ENCODE results near the gene CCL18. TPM values are rescaled to one million over a fixed set of nuclear protein-coding genes. Genes with fewer than 3 reads are reported as not detected.
A peak's percentile ranks its signal among the peaks of the same experiment; 100 is the strongest.
"Not testable (repeated sequence)": the region's sequence is repeated elsewhere in the genome, so short reads cannot be mapped to it uniquely, and the experiment has no call there.

The CCL18 gene, protein sequence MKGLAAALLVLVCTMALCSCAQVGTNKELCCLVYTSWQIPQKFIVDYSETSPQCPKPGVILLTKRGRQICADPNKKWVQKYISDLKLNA
- polyA plus RNA-seq, result not detected

GRCh38 chr17:36063786-36064541 is at the start of gene CCL18:
Gene CCL18, plus strand, starts transcription at chr17:36064272. Its CDS starts 71 bp downstream, at chr17:36064343.
- H3K27me3 Mint-ChIP-seq, result peaks cover 7% of the 10 kb centered on the region
- H3K4me3 Mint-ChIP-seq, result no peak within 1 kb of the TSS
- peaks cover 0 to 3% (median 0%) of the 10 kb centered on the region in 3 donors for H3K4me1 Mint-ChIP-seq
- no peaks in the 10 kb centered on the region for H3K9me3 Mint-ChIP-seq
- H3K27ac Mint-ChIP-seq, result no peak within 1 kb of the TSS
- no peaks in the 10 kb centered on the region for H3K36me3 Mint-ChIP-seq

- Mint-ChIP-seq H3K9me3 (peaks cover 0 to 4% (median 0%) of the 10 kb centered on the region in 3 donors), H3K4me3 (no peak overlapping the region), H3K27ac (no peak overlapping the region), H3K36me3 (peaks cover 3% of the 10 kb centered on the region), H3K4me1 (peaks cover 5 to 13% (median 6%) of the 10 kb centered on the region in 3 donors), H3K27me3 (peaks cover 13% of the 10 kb centered on the region)
Observed at GRCh38 chr17:36014946-36015345, 49.1 kb upstream of the CCL18 start.

GRCh38 chr17:36015895-36016294 is 48.2 kb upstream of the CCL18 start:
- not testable (repeated sequence) for H3K27ac Mint-ChIP-seq, H3K4me3 Mint-ChIP-seq, H3K36me3 Mint-ChIP-seq, H3K9me3 Mint-ChIP-seq
- Mint-ChIP-seq H3K27me3 (peaks cover 18% of the 10 kb centered on the region), H3K4me1 (peaks cover 5 to 16% (median 6%) of the 10 kb centered on the region in 3 donors)

- H3K27ac Mint-ChIP-seq, result no peak overlapping the region
- H3K36me3 Mint-ChIP-seq, result no peaks in the 10 kb centered on the region
- H3K4me1 Mint-ChIP-seq, result peaks cover 5 to 16% (median 6%) of the 10 kb centered on the region in 3 donors
- H3K27me3 Mint-ChIP-seq, result peaks cover 11% of the 10 kb centered on the region
- no peak overlapping the region for H3K4me3 Mint-ChIP-seq
- H3K9me3 Mint-ChIP-seq, result no peaks in the 10 kb centered on the region
Observed at GRCh38 chr17:36016555-36016954, 47.5 kb upstream of the CCL18 start.

DNA sequence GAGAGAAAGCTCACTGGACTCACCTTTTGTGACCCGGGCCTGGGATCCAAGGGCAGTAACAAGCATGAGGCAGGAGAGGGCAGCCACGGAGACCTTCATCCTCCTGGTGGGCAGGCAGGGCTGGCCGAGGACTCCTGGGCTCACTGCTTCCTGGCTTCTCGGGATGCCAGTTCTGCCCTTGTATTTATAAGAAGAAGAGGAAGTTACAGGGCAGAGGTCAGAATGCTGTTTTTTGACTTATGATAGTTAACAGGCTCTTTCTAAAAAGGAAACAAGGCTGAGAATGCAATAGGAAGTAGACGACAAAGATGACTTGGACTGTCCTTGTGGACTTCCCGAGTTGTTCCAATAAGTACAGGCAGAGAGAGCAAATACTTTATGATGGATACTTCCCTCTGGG is 46.3 kb upstream of the CCL18 start, which contains the start of gene CCL23:
TSS of gene CCL23 (minus strand) at position 174 of the 400 bp plus-strand sequence. CDS start at position 99, 75 bp downstream.
- Mint-ChIP-seq H3K36me3 (no peaks in the 10 kb centered on the region), H3K27ac (no peak within 1 kb of the TSS), H3K4me1 (peaks cover 5 to 16% (median 6%) of the 10 kb centered on the region in 3 donors), H3K27me3 (peaks cover 7% of the 10 kb centered on the region), H3K9me3 (peaks cover 0 to 3% (median 0%) of the 10 kb centered on the region in 3 donors), H3K4me3 (peak within 1 kb of the TSS in 1 of 4 donors; percentile 9)

DNA sequence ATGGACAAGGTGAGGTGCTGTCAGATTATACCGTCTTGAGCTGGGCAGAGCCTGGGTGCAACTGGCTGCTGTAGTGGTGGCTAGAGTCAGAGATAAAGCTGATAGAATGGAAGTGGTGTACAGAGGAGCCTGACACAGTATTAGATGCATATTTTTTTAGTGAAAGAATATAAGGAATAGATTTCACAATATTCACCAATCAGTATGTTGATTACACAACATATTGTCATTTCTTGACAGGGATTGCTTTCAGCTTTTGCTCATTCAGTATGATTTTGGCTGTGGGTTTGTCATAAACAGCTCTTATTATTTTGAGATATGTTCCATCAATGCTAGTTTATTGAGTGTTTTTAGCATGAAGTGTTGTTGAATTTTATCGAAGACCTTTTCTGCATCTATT is 44.6 kb upstream of the CCL18 start:
- H3K36me3 Mint-ChIP-seq, result no peaks in the 10 kb centered on the region
- no peak overlapping the region for H3K4me3 Mint-ChIP-seq
- peaks cover 5 to 16% (median 6%) of the 10 kb centered on the region in 3 donors for H3K4me1 Mint-ChIP-seq
- peaks cover 7% of the 10 kb centered on the region for H3K27me3 Mint-ChIP-seq
- H3K27ac Mint-ChIP-seq, result no peak overlapping the region
- peaks cover 0 to 3% (median 0%) of the 10 kb centered on the region in 3 donors for H3K9me3 Mint-ChIP-seq

DNA sequence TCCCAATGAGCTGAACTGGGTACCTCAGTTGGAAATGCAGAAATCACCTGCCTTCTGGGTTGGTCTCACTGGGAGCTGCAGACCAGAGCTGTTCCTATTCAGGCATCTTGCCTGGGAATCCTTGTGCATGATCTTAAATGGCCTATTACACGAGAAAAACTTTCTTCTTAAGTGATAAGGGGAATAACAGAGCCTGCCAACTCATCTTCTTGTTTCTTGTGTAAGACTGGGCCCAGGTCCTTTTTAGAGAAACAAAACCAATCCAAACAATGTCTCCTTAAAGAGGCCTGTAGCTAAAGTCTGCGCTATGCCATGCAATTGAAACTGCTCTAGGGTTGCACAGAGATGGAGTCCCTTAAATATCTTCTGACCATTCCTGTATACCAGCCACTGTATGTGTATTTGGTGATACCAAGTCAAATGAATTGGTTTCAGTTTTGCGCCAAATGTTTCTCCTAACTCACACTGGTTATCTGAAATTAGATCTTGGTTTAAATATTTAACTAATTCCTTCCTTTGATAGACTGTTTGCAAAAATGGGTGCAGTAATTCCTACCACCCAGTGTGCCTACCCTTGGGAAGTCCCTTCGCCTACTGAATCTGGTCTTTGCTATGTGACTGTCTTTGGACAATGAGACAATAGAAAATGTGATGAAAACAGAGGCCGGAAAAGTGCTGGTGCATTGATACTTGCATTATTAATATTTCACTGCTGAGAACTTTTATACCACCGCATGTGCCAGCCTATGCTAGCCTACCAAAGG is 39.8 kb upstream of the CCL18 start:
- H3K4me1 Mint-ChIP-seq, result peaks cover 0 to 3% (median 0%) of the 10 kb centered on the region in 3 donors
- H3K27ac Mint-ChIP-seq, result no peak overlapping the region
- H3K9me3 Mint-ChIP-seq, result peaks cover 0 to 3% (median 0%) of the 10 kb centered on the region in 3 donors
- peaks cover 9% of the 10 kb centered on the region for H3K27me3 Mint-ChIP-seq
- H3K36me3 Mint-ChIP-seq, result no peaks in the 10 kb centered on the region
- H3K4me3 Mint-ChIP-seq, result no peak overlapping the region

DNA sequence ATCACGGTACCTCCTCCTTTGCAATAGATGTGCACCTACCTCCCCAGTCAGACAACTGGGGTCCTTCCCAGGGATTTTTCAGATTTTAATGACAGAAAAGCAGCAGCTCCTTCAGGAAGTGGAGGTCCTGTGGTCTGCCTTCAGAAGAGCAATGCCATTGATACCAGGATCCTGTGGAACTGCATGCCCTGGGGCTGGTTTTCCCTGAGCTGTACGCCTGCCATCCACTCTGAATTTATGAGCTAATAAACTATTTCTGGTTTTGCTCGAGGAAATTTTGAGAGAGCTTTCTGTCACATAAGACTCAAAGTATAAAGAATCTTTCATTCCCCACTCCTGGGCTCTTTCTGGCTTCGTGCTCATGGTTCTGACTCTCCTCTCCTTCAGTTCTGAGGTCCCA is 36.3 kb upstream of the CCL18 start:
- peaks cover 5% of the 10 kb centered on the region for H3K27me3 Mint-ChIP-seq
- H3K9me3 Mint-ChIP-seq, result peaks cover 0 to 2% (median 0%) of the 10 kb centered on the region in 3 donors
- no peak overlapping the region for H3K4me3 Mint-ChIP-seq
- no peak overlapping the region for H3K27ac Mint-ChIP-seq
- no peaks in the 10 kb centered on the region for H3K36me3 Mint-ChIP-seq
- H3K4me1 Mint-ChIP-seq, result no peaks in the 10 kb centered on the region

DNA sequence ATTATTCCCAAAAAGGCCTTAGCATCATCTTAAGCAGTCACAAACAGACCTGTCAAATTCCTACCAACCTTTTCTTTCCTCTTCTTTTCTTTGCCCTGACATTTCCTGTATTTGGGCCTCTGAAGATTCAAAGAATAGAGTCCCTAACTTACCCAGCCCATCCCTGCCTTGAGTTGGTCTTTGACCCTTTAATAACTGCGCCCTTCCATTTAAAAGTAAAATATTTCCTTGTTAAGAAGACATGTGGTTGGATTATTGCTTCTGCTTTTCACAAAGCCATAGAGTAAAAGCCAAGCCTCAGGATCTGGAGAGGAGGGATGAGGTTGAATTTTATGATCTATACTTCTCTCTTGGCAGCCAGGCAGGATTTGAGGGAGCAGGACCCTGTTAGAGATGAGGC is 33.1 kb upstream of the CCL18 start:
- H3K27ac Mint-ChIP-seq, result no peak overlapping the region
- H3K9me3 Mint-ChIP-seq, result peaks cover 0 to 2% (median 0%) of the 10 kb centered on the region in 3 donors
- H3K4me1 Mint-ChIP-seq, result peaks cover 6 to 10% (median 10%) of the 10 kb centered on the region in 3 donors
- H3K4me3 Mint-ChIP-seq, result no peak overlapping the region
- peaks cover 6% of the 10 kb centered on the region for H3K27me3 Mint-ChIP-seq
- no peaks in the 10 kb centered on the region for H3K36me3 Mint-ChIP-seq

DNA sequence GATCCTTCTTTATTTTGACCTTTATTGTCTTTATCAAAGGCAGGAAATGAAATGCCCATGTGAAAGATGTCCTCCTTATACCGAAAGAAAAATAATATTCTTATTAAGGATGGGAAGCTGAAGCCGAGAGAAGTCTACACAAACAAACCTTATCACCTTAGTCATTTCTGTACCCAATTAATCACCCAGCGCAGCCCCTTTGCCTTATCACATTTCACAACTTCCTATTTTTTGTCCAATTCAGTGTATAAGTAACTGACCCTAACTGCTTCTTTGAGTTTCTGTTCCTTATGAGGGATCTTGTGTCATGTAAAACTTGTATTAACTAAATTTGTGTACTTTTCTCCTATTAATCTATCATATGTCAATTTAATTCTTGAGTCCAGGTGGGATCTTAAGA is 29.9 kb upstream of the CCL18 start:
- Mint-ChIP-seq H3K27me3 (peaks cover 6% of the 10 kb centered on the region), H3K9me3 (peaks cover 0 to 2% (median 0%) of the 10 kb centered on the region in 3 donors), H3K4me3 (no peak overlapping the region), H3K36me3 (no peaks in the 10 kb centered on the region), H3K4me1 (peaks cover 8 to 14% (median 11%) of the 10 kb centered on the region in 3 donors), H3K27ac (no peak overlapping the region)

DNA sequence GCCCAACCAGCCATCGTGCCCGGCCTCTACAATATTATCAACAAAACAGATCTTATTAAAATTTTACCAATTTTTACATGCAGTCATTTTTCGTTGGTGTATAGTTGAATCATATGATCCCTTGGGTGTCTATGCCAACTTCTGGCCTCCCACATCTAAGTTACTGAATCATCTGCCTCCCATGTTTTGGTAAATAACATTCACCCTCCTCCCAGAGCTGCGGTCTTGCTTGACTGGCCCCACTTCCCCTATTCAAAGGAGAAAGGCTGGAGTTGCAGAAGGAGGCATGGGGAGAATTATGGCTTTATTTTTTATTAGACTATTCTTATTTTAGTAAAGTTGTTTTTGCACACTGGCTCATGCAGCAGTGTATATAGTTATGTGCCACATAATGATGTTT is 27.8 kb upstream of the CCL18 start:
- H3K4me3 Mint-ChIP-seq, result peak overlapping the region in 2 of 4 donors; percentile 8 to 35
- H3K9me3 Mint-ChIP-seq, result no peaks in the 10 kb centered on the region
- H3K36me3 Mint-ChIP-seq, result no peaks in the 10 kb centered on the region
- H3K27ac Mint-ChIP-seq, result peak overlapping the region in 1 of 3 donors; percentile 74
- peaks cover 11 to 14% (median 12%) of the 10 kb centered on the region in 3 donors for H3K4me1 Mint-ChIP-seq
- peaks cover 6% of the 10 kb centered on the region for H3K27me3 Mint-ChIP-seq

DNA sequence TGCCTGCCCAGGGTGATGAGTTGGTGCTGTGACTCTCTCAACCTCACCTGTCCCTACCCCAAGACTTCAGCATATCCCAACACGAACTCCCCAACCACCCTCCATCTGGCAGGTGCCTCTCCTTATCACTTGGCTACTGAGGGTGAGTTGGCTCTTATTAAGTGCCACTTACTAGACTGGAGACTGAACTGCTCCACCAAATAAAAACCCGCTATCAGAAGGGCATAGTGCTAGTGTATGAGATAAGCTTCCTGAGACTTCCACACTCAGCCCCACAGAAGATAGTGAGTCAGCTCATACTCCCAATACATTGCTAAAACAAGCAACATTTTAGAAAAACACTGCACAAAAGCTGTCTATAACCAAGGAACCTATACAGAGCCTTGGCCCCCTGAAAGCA is 16.0 kb upstream of the CCL18 start:
- Mint-ChIP-seq H3K27ac (no peak overlapping the region), H3K9me3 (peaks cover 11 to 23% (median 18%) of the 10 kb centered on the region in 3 donors), H3K4me3 (no peak overlapping the region), H3K27me3 (peaks cover 24% of the 10 kb centered on the region), H3K36me3 (peaks cover 7% of the 10 kb centered on the region), H3K4me1 (no peaks in the 10 kb centered on the region)

DNA sequence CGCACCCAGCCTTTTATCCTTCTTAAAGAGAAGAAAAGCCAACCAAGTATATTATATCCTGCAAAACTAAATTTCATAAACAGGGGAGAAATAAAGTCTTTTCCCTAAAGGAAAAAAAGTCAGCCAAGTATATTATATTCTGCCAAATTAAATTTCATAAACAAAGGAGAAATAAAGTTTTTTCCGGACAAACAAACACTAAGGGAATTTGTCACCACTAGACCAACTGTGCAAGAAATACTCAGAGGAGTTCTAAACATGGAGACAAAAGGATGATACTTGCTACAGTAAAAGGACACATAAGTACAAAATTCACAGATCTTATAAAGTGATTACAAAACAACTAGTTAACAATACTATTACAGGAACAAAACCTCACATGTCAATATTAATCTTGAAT is 14.4 kb upstream of the CCL18 start:
- Mint-ChIP-seq H3K9me3 (peaks cover 11 to 19% (median 18%) of the 10 kb centered on the region in 3 donors), H3K27ac (no peak overlapping the region), H3K36me3 (peaks cover 7% of the 10 kb centered on the region), H3K27me3 (peaks cover 23% of the 10 kb centered on the region), H3K4me3 (no peak overlapping the region), H3K4me1 (peaks cover 0 to 1% (median 0%) of the 10 kb centered on the region in 3 donors)

- Mint-ChIP-seq H3K4me1 (peaks cover 0 to 1% (median 0%) of the 10 kb centered on the region in 3 donors), H3K27ac (no peak overlapping the region), H3K36me3 (peaks cover 7% of the 10 kb centered on the region), H3K27me3 (peaks cover 14% of the 10 kb centered on the region), H3K4me3 (no peak overlapping the region), H3K9me3 (peaks cover 8% of the 10 kb centered on the region in 3 donors)
Observed at GRCh38 chr17:36055171-36055570, 8.9 kb upstream of the CCL18 start.

DNA sequence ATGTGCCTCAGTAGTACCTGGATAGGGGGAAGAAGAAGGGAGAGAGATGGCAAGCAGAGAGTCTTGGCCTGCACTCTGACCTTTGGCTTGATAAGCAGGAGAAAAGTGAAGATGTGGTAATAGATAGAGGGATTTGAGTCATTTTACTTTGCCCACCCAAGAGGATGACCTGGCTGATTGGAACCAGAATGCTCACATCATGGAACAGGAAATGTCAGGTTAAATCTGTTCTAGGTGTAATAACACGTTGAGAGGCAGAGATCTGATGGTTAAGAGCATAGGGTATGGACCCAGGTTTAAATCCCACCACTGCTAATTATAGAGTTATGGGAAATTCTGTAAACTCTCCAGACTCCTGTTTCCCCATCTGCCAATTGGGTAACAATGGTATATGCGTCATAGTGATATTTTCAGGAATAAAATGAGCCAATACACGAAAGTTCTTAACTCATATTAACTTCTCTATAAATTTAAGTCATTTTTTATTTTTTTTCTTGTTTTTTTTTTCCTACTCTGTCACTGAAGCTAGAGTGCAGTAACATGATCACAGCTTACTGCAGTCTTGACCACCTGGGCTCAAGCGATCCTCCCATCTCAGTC is 8.1 kb upstream of the CCL18 start:
- H3K27ac Mint-ChIP-seq, result no peak overlapping the region
- H3K4me1 Mint-ChIP-seq, result peaks cover 0 to 1% (median 0%) of the 10 kb centered on the region in 3 donors

More for the DNA sequence above, 8.1 kb upstream of the CCL18 start:
- peaks cover 4 to 7% (median 5%) of the 10 kb centered on the region in 3 donors for H3K9me3 Mint-ChIP-seq
- H3K27me3 Mint-ChIP-seq, result peaks cover 10% of the 10 kb centered on the region
- peaks cover 5% of the 10 kb centered on the region for H3K36me3 Mint-ChIP-seq
- H3K4me3 Mint-ChIP-seq, result no peak overlapping the region

Data from IgD-negative memory B cell (primary cell).